NCI-H82 (cell line): ENCODE data around the gene SCN4A.
"Not testable (repeated sequence)": the region's sequence is repeated elsewhere in the genome, so short reads cannot be mapped to it uniquely, and the experiment has no call there.

Experiments
- DNase-seq: peaks from one replicate; lab custom pipeline; 2025; lab: John Stamatoyannopoulos, UW

SCN4A gene

GRCh38 chr17:63916566-63917185 is 56.0 kb downstream of the SCN4A start:
- no peak for DNase-seq

- DNase-seq: not testable (repeated sequence)
Measured at GRCh38 chr17:63915753-63916152, 57.0 kb downstream of the SCN4A start.

- no peak for DNase-seq
Measured at GRCh38 chr17:63914471-63914870, 58.2 kb downstream of the SCN4A start.

- peak; percentile 73 for DNase-seq
Measured at GRCh38 chr17:63911657-63912100, 61.0 kb downstream of the SCN4A start.

- DNase-seq: no peak
Measured at GRCh38 chr17:63911041-63911635, 61.6 kb downstream of the SCN4A start, which contains the start of gene CSHL1. Gene CSHL1 (minus strand): TSS chr17:63911258. CDS start chr17:63911196, 62 bp downstream.

GRCh38 chr17:63910096-63910495 is 62.6 kb downstream of the SCN4A start:
- no peak for DNase-seq

GRCh38 chr17:63909586-63909985 is 63.1 kb downstream of the SCN4A start:
- not testable (repeated sequence) for DNase-seq

- DNase-seq: peak; percentile 81
Measured at GRCh38 chr17:63907161-63907778, 65.4 kb downstream of the SCN4A start.

- DNase-seq: not testable (repeated sequence)
Measured at GRCh38 chr17:63904796-63905195, 67.9 kb downstream of the SCN4A start.

- peak; percentile 61 for DNase-seq
Measured at GRCh38 chr17:63903787-63904201, 68.9 kb downstream of the SCN4A start.

- peak; percentile 96 for DNase-seq
Measured at GRCh38 chr17:63901971-63902370, 70.7 kb downstream of the SCN4A start.

- not testable (repeated sequence) for DNase-seq
Measured at GRCh38 chr17:63898899-63899798, 73.6 kb downstream of the SCN4A start.

GRCh38 chr17:63896524-63897354 is 76.0 kb downstream of the SCN4A start, which contains the start of gene CSH1:
Gene CSH1 (minus strand): TSS chr17:63896574. CDS start chr17:63896511, 63 bp downstream.
- DNase-seq: not testable (repeated sequence)

- not testable (repeated sequence) for DNase-seq
Measured at GRCh38 chr17:63894821-63895220, 77.9 kb downstream of the SCN4A start.

GRCh38 chr17:63894021-63894420 is 78.7 kb downstream of the SCN4A start:
- DNase-seq: not testable (repeated sequence)

- not testable (repeated sequence) for DNase-seq
Measured at GRCh38 chr17:63892316-63893037, 80.2 kb downstream of the SCN4A start.

- DNase-seq: peak; percentile 89
Measured at GRCh38 chr17:63889026-63889848, 83.5 kb downstream of the SCN4A start.
